T-helper 17 cell (primary cell): ENCODE results near the gene KLHL17. TPM values are rescaled to one million over a fixed set of nuclear protein-coding genes. Genes with fewer than 3 reads are reported as not detected.
"Not testable (repeated sequence)": the region's sequence is repeated elsewhere in the genome, so short reads cannot be mapped to it uniquely, and the experiment has no call there.

Experiments used
- ATAC-seq: fragments of 150-1000 bp; cut with Tn5 transposase; 2 replicates; pipeline ENCODE4 v1.10.0; 2021; ENCODE audit warnings: mild to moderate bottlenecking, moderate library complexity
- DNase-seq, 3 donors: peaks; one replicate each; pipeline versions ENCODE4 v3.0.0 to v3.0.0-alpha.2; 2020 to 2021
- H3K9me3 ChIP-seq: one replicate; pipeline ENCODE4 v1.7.0; 2013; ENCODE audit warnings: low read length, mild to moderate bottlenecking; ENCODE audit not compliant: control insufficient read depth, poor library complexity, severe bottlenecking
- H3K27ac Mint-ChIP-seq: one replicate; pipeline ENCODE4 v1.8.0; 2022; ENCODE audit warnings: mild to moderate bottlenecking, moderate library complexity, mixed read lengths
- H3K27me3 Mint-ChIP-seq: one replicate; pipeline ENCODE4 v1.8.0; 2022; ENCODE audit warnings: mixed read lengths
- H3K36me3 Mint-ChIP-seq: one replicate; pipeline ENCODE4 v1.8.0; 2022; ENCODE audit warnings: low read depth, mixed read lengths
- H3K4me1 Mint-ChIP-seq: one replicate; pipeline ENCODE4 v1.8.0; 2022; ENCODE audit warnings: mild to moderate bottlenecking, mixed read lengths
- H3K4me3 Mint-ChIP-seq: one replicate; pipeline ENCODE4 v1.8.0; 2022; ENCODE audit warnings: mild to moderate bottlenecking, moderate library complexity, mixed read lengths
- total RNA-seq, 4 donors: library from RNA in 2 of 4; stranded (reverse) in 2 of 4; gene quantifications; one replicate each; pipeline ENCODE4 v1.2.3 and lab custom pipeline; 2022 to 2026

Gene KLHL17
- total RNA-seq, 2 donors from 2014 or later, result 16.1 to 16.6 TPM

- no peak for ATAC-seq
- H3K4me1 Mint-ChIP-seq, result no peaks in the 10 kb centered on the region
- H3K27ac Mint-ChIP-seq, result no peak overlapping the region
- peaks cover 55% of the 10 kb centered on the region for H3K27me3 Mint-ChIP-seq
- no peak for DNase-seq
- H3K9me3 ChIP-seq, result no peaks in the 10 kb centered on the region
- H3K4me3 Mint-ChIP-seq, result no peak overlapping the region
- no peaks in the 10 kb centered on the region for H3K36me3 Mint-ChIP-seq
Observed at GRCh38 chr1:984476-984814, 24.1 kb downstream of the KLHL17 start.

GRCh38 chr1:985126-985525 lies 24.7 kb downstream of the KLHL17 start:
- no peak for DNase-seq
- no peak for ATAC-seq
- no peaks in the 10 kb centered on the region for H3K4me1 Mint-ChIP-seq

GRCh38 chr1:988061-988460 lies 27.7 kb downstream of the KLHL17 start:
- not testable (repeated sequence) for H3K4me3 Mint-ChIP-seq, ATAC-seq, DNase-seq, H3K27ac Mint-ChIP-seq, H3K4me1 Mint-ChIP-seq, H3K36me3 Mint-ChIP-seq, H3K9me3 ChIP-seq
- H3K27me3 Mint-ChIP-seq, result peaks cover 64% of the 10 kb centered on the region

More at GRCh38 chr1:985126-985525, 24.7 kb downstream of the KLHL17 start:
- Mint-ChIP-seq H3K27ac (no peak overlapping the region), H3K4me3 (no peak overlapping the region), H3K36me3 (no peaks in the 10 kb centered on the region), H3K27me3 (peaks cover 62% of the 10 kb centered on the region)
- no peaks in the 10 kb centered on the region for H3K9me3 ChIP-seq

GRCh38 chr1:991275-991674 lies 30.9 kb downstream of the KLHL17 start:
- not testable (repeated sequence) for H3K4me3 Mint-ChIP-seq, H3K36me3 Mint-ChIP-seq, H3K27ac Mint-ChIP-seq, ATAC-seq, H3K9me3 ChIP-seq, H3K4me1 Mint-ChIP-seq, DNase-seq
- H3K27me3 Mint-ChIP-seq, result peaks cover 49% of the 10 kb centered on the region

GRCh38 chr1:991895-992294 lies 31.5 kb downstream of the KLHL17 start:
- no peak for DNase-seq
- H3K36me3 Mint-ChIP-seq, result peaks cover 2% of the 10 kb centered on the region
- no peak overlapping the region for H3K27ac Mint-ChIP-seq
- ATAC-seq, result no peak
- peaks cover 3% of the 10 kb centered on the region for H3K4me1 Mint-ChIP-seq
- no peaks in the 10 kb centered on the region for H3K9me3 ChIP-seq
- peaks cover 46% of the 10 kb centered on the region for H3K27me3 Mint-ChIP-seq
- H3K4me3 Mint-ChIP-seq, result no peak overlapping the region

GRCh38 chr1:992362-992761 lies 32.0 kb downstream of the KLHL17 start:
- peaks cover 2% of the 10 kb centered on the region for H3K36me3 Mint-ChIP-seq
- H3K4me1 Mint-ChIP-seq, result peaks cover 6% of the 10 kb centered on the region
- no peak overlapping the region for H3K27ac Mint-ChIP-seq
- no peak overlapping the region for H3K4me3 Mint-ChIP-seq
- ATAC-seq, result no peak
- no peak for DNase-seq
- H3K27me3 Mint-ChIP-seq, result peaks cover 46% of the 10 kb centered on the region
- no peaks in the 10 kb centered on the region for H3K9me3 ChIP-seq

GRCh38 chr1:993379-993995 lies 33.1 kb downstream of the KLHL17 start:
- peaks cover 2% of the 10 kb centered on the region for H3K36me3 Mint-ChIP-seq
- no peaks in the 10 kb centered on the region for H3K9me3 ChIP-seq
- DNase-seq (no peak), ATAC-seq (no peak)
- H3K27ac Mint-ChIP-seq, result no peak overlapping the region
- peaks cover 36% of the 10 kb centered on the region for H3K27me3 Mint-ChIP-seq
- H3K4me3 Mint-ChIP-seq, result no peak overlapping the region
- peaks cover 9% of the 10 kb centered on the region for H3K4me1 Mint-ChIP-seq

GRCh38 chr1:994546-994945 lies 34.2 kb downstream of the KLHL17 start:
- not testable (repeated sequence) for H3K4me1 Mint-ChIP-seq, H3K27ac Mint-ChIP-seq, H3K4me3 Mint-ChIP-seq, DNase-seq, H3K36me3 Mint-ChIP-seq, ATAC-seq, H3K9me3 ChIP-seq
- H3K27me3 Mint-ChIP-seq, result peaks cover 26% of the 10 kb centered on the region

- Mint-ChIP-seq H3K4me3 (no peak overlapping the region), H3K36me3 (peaks cover 4% of the 10 kb centered on the region), H3K4me1 (peaks cover 9% of the 10 kb centered on the region), H3K27ac (no peak overlapping the region), H3K27me3 (peaks cover 12% of the 10 kb centered on the region)
- ATAC-seq (no peak), DNase-seq (no peak)
- no peaks in the 10 kb centered on the region for H3K9me3 ChIP-seq
Observed at GRCh38 chr1:995665-996633, 35.6 kb downstream of the KLHL17 start.

GRCh38 chr1:996851-997712 lies 36.7 kb downstream of the KLHL17 start:
- H3K9me3 ChIP-seq, result no peaks in the 10 kb centered on the region
- no peak overlapping the region for H3K4me3 Mint-ChIP-seq
- no peak for DNase-seq
- H3K4me1 Mint-ChIP-seq, result peaks cover 9% of the 10 kb centered on the region
- H3K27me3 Mint-ChIP-seq, result peaks cover 8% of the 10 kb centered on the region
- H3K36me3 Mint-ChIP-seq, result peaks cover 2% of the 10 kb centered on the region
- H3K27ac Mint-ChIP-seq, result no peak overlapping the region
- ATAC-seq, result no peak

GRCh38 chr1:997713-997992 lies 37.3 kb downstream of the KLHL17 start:
- no peak for DNase-seq

GRCh38 chr1:997993-998744 lies 37.8 kb downstream of the KLHL17 start:
- Mint-ChIP-seq H3K27me3 (peaks cover 12% of the 10 kb centered on the region), H3K27ac (no peak overlapping the region), H3K4me3 (peak overlapping the region; percentile 36), H3K4me1 (peaks cover 9% of the 10 kb centered on the region), H3K36me3 (peaks cover 2% of the 10 kb centered on the region)
- no peaks in the 10 kb centered on the region for H3K9me3 ChIP-seq
- DNase-seq (no peak), ATAC-seq (no peak)

More at GRCh38 chr1:997713-997992, 37.3 kb downstream of the KLHL17 start:
- no peaks in the 10 kb centered on the region for H3K9me3 ChIP-seq
- no peak for ATAC-seq
- Mint-ChIP-seq H3K27me3 (peaks cover 8% of the 10 kb centered on the region), H3K4me3 (no peak overlapping the region), H3K4me1 (peaks cover 9% of the 10 kb centered on the region), H3K27ac (no peak overlapping the region), H3K36me3 (peaks cover 2% of the 10 kb centered on the region)

- H3K4me1 Mint-ChIP-seq, result peaks cover 9% of the 10 kb centered on the region
- ATAC-seq, result no peak
- no peak overlapping the region for H3K27ac Mint-ChIP-seq
- no peak for DNase-seq
- H3K27me3 Mint-ChIP-seq, result peaks cover 16% of the 10 kb centered on the region
- H3K4me3 Mint-ChIP-seq, result peak overlapping the region; percentile 36
- peaks cover 2% of the 10 kb centered on the region for H3K36me3 Mint-ChIP-seq
- no peaks in the 10 kb centered on the region for H3K9me3 ChIP-seq
Observed at GRCh38 chr1:998745-998994, 38.3 kb downstream of the KLHL17 start.
